Stimulated activated effector memory CD8-positive, alpha-beta T cell treated with anti-CD3 and anti-CD28 coated beads, Interleukin-12 subunit alpha, Interleukin-12 subunit beta, amount 100 ng/mL, for 72 hours (primary cell): Measurements from ENCODE around the gene UBXN11.
"Not testable (repeated sequence)": the region's sequence is repeated elsewhere in the genome, so short reads cannot be mapped to it uniquely, and the experiment has no call there.

Experiments
- ATAC-seq: fragments of 150-1000 bp; cut with Tn5 transposase; 2 replicates; pipeline ENCODE4 v1.10.0; 2021
- DNase-seq, 2 donors: peaks; one replicate each; pipeline ENCODE4 v3.0.0; 2021 to 2022; ENCODE audit warnings: low spot score in 2 of 2
- H3K27ac Mint-ChIP-seq: one replicate; pipeline ENCODE4 v1.8.0; 2022; ENCODE audit warnings: mild to moderate bottlenecking, mixed read lengths
- H3K36me3 Mint-ChIP-seq: one replicate; pipeline ENCODE4 v1.8.0; 2022; ENCODE audit warnings: mild to moderate bottlenecking, mixed read lengths
- H3K4me1 Mint-ChIP-seq: one replicate; pipeline ENCODE4 v1.8.0; 2022; ENCODE audit warnings: mixed read lengths
- H3K4me3 Mint-ChIP-seq: one replicate; pipeline ENCODE4 v1.8.0; 2022; ENCODE audit warnings: mild to moderate bottlenecking, mixed read lengths
- H3K9me3 Mint-ChIP-seq: one replicate; pipeline ENCODE4 v1.8.0; 2022; ENCODE audit warnings: mixed read lengths

The UBXN11 gene

GRCh38 chr1:26321315-26322041 lies 15.0 kb upstream of the UBXN11 start:
- peak overlapping the region; percentile 98 for H3K4me3 Mint-ChIP-seq
- no peaks in the 10 kb centered on the region for H3K9me3 Mint-ChIP-seq
- H3K27ac Mint-ChIP-seq = peak overlapping the region; percentile 73
- H3K36me3 Mint-ChIP-seq = peaks cover 70% of the 10 kb centered on the region
- DNase-seq = peak; percentile 98 to 99
- ATAC-seq = peak; percentile 78
- peaks cover 62% of the 10 kb centered on the region for H3K4me1 Mint-ChIP-seq

GRCh38 chr1:26320896-26321295 lies 14.5 kb upstream of the UBXN11 start:
- peak overlapping the region; percentile 98 for H3K4me3 Mint-ChIP-seq
- no peaks in the 10 kb centered on the region for H3K9me3 Mint-ChIP-seq
- peak overlapping the region; percentile 73 for H3K27ac Mint-ChIP-seq
- H3K36me3 Mint-ChIP-seq = peaks cover 70% of the 10 kb centered on the region
- DNase-seq (peak in 1 of 2 donors; percentile 58), ATAC-seq (peak; percentile 3)
- H3K4me1 Mint-ChIP-seq = peaks cover 62% of the 10 kb centered on the region

- H3K4me1 Mint-ChIP-seq = peaks cover 82% of the 10 kb centered on the region
- peak; percentile 42 to 77 for DNase-seq
- H3K36me3 Mint-ChIP-seq = peaks cover 61% of the 10 kb centered on the region
Observed at GRCh38 chr1:26318338-26319064, 12.1 kb upstream of the UBXN11 start.

GRCh38 chr1:26317612-26318337 lies 11.3 kb upstream of the UBXN11 start, which contains the start of gene CD52:
Gene CD52, plus strand, starts transcription at chr1:26317958. Its CDS starts 60 bp downstream, at chr1:26318018.
- H3K27ac Mint-ChIP-seq = peak within 1 kb of the TSS; percentile 73
- peak in 1 of 2 donors; percentile 75 for DNase-seq
- H3K36me3 Mint-ChIP-seq = peaks cover 54% of the 10 kb centered on the region
- H3K4me3 Mint-ChIP-seq = peak within 1 kb of the TSS; percentile 98
- peak; percentile 76 for ATAC-seq
- H3K4me1 Mint-ChIP-seq = peaks cover 82% of the 10 kb centered on the region
- no peaks in the 10 kb centered on the region for H3K9me3 Mint-ChIP-seq

More at GRCh38 chr1:26318338-26319064, 12.1 kb upstream of the UBXN11 start:
- no peaks in the 10 kb centered on the region for H3K9me3 Mint-ChIP-seq
- peak; percentile 59 for ATAC-seq
- peak overlapping the region; percentile 98 for H3K4me3 Mint-ChIP-seq
- peak overlapping the region; percentile 73 for H3K27ac Mint-ChIP-seq

- Mint-ChIP-seq H3K4me3 (peak overlapping the region; percentile 98), H3K4me1 (peaks cover 76% of the 10 kb centered on the region), H3K36me3 (peaks cover 47% of the 10 kb centered on the region), H3K27ac (peak overlapping the region; percentile 73), H3K9me3 (no peaks in the 10 kb centered on the region)
- ATAC-seq (no peak), DNase-seq (no peak)
Observed at GRCh38 chr1:26317146-26317545, 10.7 kb upstream of the UBXN11 start.

GRCh38 chr1:26315874-26316850 lies 9.7 kb upstream of the UBXN11 start:
- Mint-ChIP-seq H3K36me3 (peaks cover 37% of the 10 kb centered on the region), H3K27ac (peak overlapping the region; percentile 91), H3K4me3 (peak overlapping the region; percentile 57), H3K4me1 (peaks cover 67% of the 10 kb centered on the region), H3K9me3 (no peaks in the 10 kb centered on the region)
- no peak for DNase-seq
- no peak for ATAC-seq

- Mint-ChIP-seq H3K27ac (peak overlapping the region; percentile 91), H3K4me1 (peaks cover 51% of the 10 kb centered on the region), H3K4me3 (peak overlapping the region; percentile 57), H3K9me3 (no peaks in the 10 kb centered on the region), H3K36me3 (peaks cover 21% of the 10 kb centered on the region)
- DNase-seq = no peak
- no peak for ATAC-seq
Observed at GRCh38 chr1:26314501-26314900, 8.1 kb upstream of the UBXN11 start.

- ATAC-seq = peak; percentile 49
- Mint-ChIP-seq H3K27ac (peak overlapping the region; percentile 99), H3K4me1 (peaks cover 31% of the 10 kb centered on the region), H3K4me3 (peak overlapping the region; percentile 100)
- not testable (repeated sequence) for H3K36me3 Mint-ChIP-seq, H3K9me3 Mint-ChIP-seq, DNase-seq
Observed at GRCh38 chr1:26307966-26308899, 1.8 kb upstream of the UBXN11 start.

- DNase-seq (no peak), ATAC-seq (no peak)
- H3K9me3 Mint-ChIP-seq = no peaks in the 10 kb centered on the region
Observed at GRCh38 chr1:26307363-26307781, 936 bp upstream of the UBXN11 start.

GRCh38 chr1:26305667-26306289 lies 658 bp downstream of the UBXN11 start:
- Mint-ChIP-seq H3K4me1 (peaks cover 32% of the 10 kb centered on the region), H3K4me3 (peak overlapping the region; percentile 100), H3K27ac (peak overlapping the region; percentile 99), H3K9me3 (no peaks in the 10 kb centered on the region), H3K36me3 (no peaks in the 10 kb centered on the region)
- ATAC-seq (no peak), DNase-seq (peak in 1 of 2 donors; percentile 56)

More at GRCh38 chr1:26307363-26307781, 936 bp upstream of the UBXN11 start:
- H3K36me3 Mint-ChIP-seq = no peaks in the 10 kb centered on the region
- peaks cover 28% of the 10 kb centered on the region for H3K4me1 Mint-ChIP-seq
- peak overlapping the region; percentile 99 for H3K27ac Mint-ChIP-seq
- peak overlapping the region; percentile 100 for H3K4me3 Mint-ChIP-seq

- Mint-ChIP-seq H3K4me1 (peaks cover 31% of the 10 kb centered on the region), H3K9me3 (no peaks in the 10 kb centered on the region), H3K36me3 (no peaks in the 10 kb centered on the region), H3K27ac (no peak overlapping the region), H3K4me3 (no peak overlapping the region)
- ATAC-seq = no peak
- no peak for DNase-seq
Observed at GRCh38 chr1:26302733-26303405, 3.6 kb downstream of the UBXN11 start.

- ATAC-seq = no peak
- DNase-seq = no peak
- no peak overlapping the region for H3K4me3 Mint-ChIP-seq
- no peaks in the 10 kb centered on the region for H3K9me3 Mint-ChIP-seq
- peaks cover 23% of the 10 kb centered on the region for H3K4me1 Mint-ChIP-seq
- H3K27ac Mint-ChIP-seq = peak overlapping the region; percentile 87
- H3K36me3 Mint-ChIP-seq = no peaks in the 10 kb centered on the region
Observed at GRCh38 chr1:26300578-26301275, 5.7 kb downstream of the UBXN11 start.
